T-helper 2 cell treated with Interferon-gamma antibody and Interleukin-4, amounts not matched to agents 100 ng/mL and 5 ng/mL, for 36 hours (primary cell): ENCODE data around the gene ZNF410. TPM values are rescaled to one million over a fixed set of nuclear protein-coding genes. Genes with fewer than 3 reads are reported as not detected.
"Not testable (repeated sequence)": the region's sequence is repeated elsewhere in the genome, so short reads cannot be mapped to it uniquely, and the experiment has no call there.

Experiments
- intact Hi-C: fragments of 100-400 bp; cut with micrococcal nuclease; formaldehyde crosslinking; loops from one replicate; pipeline ENCODE4 v1.15.1; 2023
- total RNA-seq: library from RNA; stranded (reverse); gene quantifications from 2 replicates; pipeline ENCODE4 v1.2.3, GENCODE V29; 2022

Gene ZNF410
- total RNA-seq, 1 donor from 2014 or later = 57.1 TPM

DNA sequence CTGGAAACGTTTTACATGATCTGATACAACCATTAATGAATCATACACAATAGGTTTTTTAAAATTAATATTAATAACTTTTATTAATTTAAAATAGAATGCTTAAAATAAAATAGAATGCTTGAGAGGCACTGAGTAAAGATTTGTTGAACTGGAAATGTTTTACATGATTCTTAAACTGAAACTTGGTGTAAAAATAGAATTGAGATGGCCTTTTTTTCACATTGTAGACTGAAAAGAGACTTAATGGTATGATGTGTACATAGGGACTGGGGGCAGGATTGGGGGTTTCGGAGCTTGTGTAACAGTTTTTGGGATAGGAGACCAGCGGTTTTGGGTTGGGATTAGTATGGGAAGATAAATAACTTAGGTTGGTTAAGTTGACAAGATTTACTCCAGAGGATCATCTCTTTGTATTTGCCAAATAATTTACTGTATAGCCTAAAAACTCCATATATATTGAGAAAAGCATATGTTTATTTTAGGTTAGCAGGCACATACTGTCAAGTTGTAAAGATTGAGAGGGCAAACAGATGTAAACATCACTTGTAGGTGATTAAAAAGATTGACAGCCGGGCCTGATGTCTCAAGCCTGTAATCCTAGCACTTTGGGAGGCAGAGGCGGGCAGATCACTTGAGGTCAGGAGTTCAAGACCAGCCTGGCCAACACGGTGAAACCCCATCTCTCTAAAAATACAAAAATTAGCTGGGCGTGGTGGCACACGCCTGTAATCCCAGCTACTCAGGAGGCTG is 2.0 kb upstream of the ZNF410 start:
- intact Hi-C loops = loop anchor here (5.0 kb wide), 3 partner anchors 68 to 747 kb away; partner anchors contain the start of genes COQ6, FAM161B, NUMB and PSEN1

- intact Hi-C loops = loop anchor here (2.0 to 5.0 kb wide), 5 partner anchors 65 to 750 kb away; partner anchors contain the start of genes BBOF1, COQ6, ENTPD5 and FAM161B
These were observed 608 bp downstream of the ZNF410 start for GRCh38 chr14:73887318-73887616.

GRCh38 chr14:73887694-73888459 is 1.2 kb downstream of the ZNF410 start:
- intact Hi-C loops = loop anchor here (2.0 to 5.0 kb wide), 5 partner anchors 64 to 751 kb away; partner anchors contain the start of genes BBOF1, COQ6, ENTPD5 and FAM161B

- intact Hi-C loops = loop anchor here (5.0 kb wide), 3 partner anchors 64 to 751 kb away; partner anchors contain the start of genes COQ6, FAM161B, NUMB and PSEN1
These were observed 1.7 kb downstream of the ZNF410 start for GRCh38 chr14:73888460-73888725.

DNA sequence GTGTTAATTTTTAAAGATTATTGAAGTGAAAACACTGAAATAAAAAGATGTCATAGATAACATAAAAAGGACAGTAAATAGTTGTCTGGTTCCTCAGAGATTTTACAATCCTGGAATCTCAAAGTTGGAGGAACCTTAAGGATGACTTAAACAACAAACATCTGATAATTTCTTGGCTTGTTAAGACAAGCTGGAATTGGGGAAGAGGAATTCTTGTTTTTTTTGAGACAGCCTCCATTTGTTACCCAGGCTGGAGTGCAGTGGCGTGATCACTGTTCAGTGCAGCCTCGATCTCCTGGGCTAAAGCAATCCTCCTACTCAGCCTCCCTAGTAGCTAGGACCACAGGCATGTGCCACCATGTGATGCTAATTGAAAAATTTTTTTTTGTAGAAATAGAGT is 2.3 kb downstream of the ZNF410 start:
- intact Hi-C loops = loop anchor here (5.0 kb wide), 3 partner anchors 63 to 752 kb away; partner anchors contain the start of genes COQ6, FAM161B, NUMB and PSEN1

GRCh38 chr14:73889376-73889775 is 2.7 kb downstream of the ZNF410 start:
- intact Hi-C loops = loop anchor here (5.0 kb wide), 3 partner anchors 63 to 752 kb away; partner anchors contain the start of genes COQ6, FAM161B, NUMB and PSEN1

- intact Hi-C loops = not testable (repeated sequence)
These were observed 7.6 kb downstream of the ZNF410 start for GRCh38 chr14:73894180-73894687.

DNA sequence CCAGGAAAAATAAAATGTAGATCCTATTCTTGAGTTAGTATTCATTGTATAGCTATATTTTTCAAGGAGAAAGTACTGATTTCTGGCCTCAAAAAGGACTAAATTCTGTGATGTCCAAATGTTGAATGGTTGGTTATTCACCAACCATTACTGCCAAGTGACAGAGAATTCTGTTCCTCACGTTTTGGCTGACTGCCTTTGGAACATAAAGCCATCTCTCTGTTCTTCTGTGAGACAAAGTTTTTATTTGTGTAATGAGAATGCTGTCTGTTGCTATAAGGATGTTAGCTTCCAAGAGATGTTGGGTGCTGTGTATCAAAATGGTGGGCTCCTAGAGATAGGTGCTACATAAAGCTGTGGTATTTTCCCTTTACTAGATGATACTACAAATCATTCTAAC is 9.3 kb downstream of the ZNF410 start:
- intact Hi-C loops = no loop called here

GRCh38 chr14:73896521-73896920 is 9.9 kb downstream of the ZNF410 start:
- intact Hi-C loops = no loop called here

GRCh38 chr14:73903028-73903427 is 16.4 kb downstream of the ZNF410 start:
- intact Hi-C loops = no loop called here

DNA sequence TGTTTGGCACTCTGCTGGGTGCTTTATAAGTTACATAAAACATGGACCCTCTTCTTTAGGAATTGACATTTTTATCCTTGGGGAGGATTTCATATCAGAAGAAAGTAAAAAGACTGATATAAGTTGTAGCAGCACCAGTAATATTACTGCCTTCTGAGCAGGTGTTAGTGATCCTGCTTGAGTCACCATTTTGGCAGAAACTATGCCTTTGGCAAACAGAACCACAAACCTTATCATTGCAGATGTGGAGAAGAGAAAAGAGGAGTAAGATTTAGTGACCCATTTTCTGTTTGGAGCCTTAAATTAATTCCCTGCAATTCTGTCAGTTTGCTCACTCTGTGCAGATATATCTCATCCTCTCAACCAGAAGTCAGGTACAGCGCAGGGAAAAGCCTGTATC is 23.0 kb downstream of the ZNF410 start:
- intact Hi-C loops = no loop called here

DNA sequence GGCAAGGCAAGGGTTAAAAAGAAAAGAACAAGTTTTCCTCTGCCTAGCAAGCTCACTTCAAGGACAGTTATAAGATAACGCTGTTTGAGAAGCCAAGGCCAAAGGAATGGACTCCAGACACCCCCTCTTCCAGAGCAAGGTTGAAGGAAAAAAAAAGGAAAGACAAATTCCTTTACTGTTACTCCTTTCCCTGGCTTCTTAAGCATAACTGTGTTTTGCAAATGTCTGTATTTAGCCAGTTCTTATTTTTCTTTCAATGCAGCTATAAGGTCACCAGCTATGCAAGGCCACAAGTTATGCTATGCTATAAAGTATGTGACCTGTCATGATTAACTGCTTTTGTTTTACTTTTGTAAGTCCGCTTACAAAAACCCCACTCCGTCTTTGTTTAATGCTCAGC is 26.6 kb downstream of the ZNF410 start:
- intact Hi-C loops = no loop called here

DNA sequence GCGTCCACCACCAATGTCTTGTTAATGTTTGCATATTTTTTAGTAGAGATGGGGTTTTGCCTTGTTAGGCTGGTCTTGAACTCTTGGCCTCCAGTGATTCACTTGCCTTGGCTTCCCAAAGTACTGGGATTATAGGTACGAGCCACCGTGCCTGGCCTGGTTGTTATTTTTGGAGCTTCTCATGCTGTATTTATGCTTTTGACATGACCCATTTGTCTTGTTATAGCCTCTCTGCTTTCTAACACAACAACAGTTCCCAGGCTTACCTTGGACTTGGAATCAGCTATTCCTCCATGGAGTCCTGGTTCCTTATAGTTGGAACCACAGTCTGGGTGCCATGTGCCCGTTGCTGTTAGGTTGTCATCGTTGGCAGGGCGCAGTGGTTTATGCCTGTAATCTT is 29.7 kb downstream of the ZNF410 start:
- intact Hi-C loops = no loop called here

- intact Hi-C loops = not testable (repeated sequence)
These were observed 32.8 kb downstream of the ZNF410 start for GRCh38 chr14:73919457-73919856.

DNA sequence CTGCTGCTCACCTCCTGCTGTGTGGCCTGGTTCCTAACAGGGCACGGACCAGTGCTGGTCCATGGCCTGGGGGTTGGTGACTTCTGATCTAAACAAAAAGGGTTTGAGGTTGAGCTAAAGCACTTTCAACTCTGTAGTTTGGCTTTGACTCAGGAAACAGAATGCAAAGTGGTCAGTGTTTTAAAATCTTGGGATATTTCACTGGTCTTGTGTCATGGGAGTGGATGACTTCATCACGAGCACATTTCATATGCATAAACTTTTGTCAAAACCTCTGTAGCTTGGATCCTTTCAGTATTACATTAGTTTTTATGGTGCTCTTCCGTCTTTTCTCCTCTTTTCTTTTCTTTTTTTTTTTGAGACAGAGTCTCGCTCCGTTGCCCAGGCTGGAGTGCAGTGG is 37.7 kb downstream of the ZNF410 start:
- intact Hi-C loops = no loop called here

GRCh38 chr14:73935666-73936065 is 49.0 kb downstream of the ZNF410 start:
- intact Hi-C loops = no loop called here

DNA sequence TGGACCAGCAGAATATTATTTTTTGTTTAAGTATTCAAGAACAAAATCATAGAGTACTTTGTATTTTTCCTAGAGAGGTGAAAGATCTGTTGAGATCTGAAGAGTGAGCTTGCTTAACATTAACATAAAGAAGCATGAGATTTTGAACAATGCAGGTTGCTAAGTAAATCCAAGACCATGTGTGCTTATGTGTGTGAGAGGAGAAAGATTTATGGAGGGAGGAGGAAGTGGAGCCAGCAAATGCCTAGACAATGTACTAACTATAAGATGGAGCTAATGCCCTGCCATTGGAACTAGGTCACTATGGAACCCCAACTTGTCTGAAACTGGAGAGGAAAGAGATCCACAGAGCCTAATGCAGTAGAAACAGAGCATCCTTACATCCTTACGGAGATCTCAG is 49.9 kb downstream of the ZNF410 start:
- intact Hi-C loops = no loop called here

- intact Hi-C loops = no loop called here
These were observed 50.4 kb downstream of the ZNF410 start for GRCh38 chr14:73937012-73937411.

DNA sequence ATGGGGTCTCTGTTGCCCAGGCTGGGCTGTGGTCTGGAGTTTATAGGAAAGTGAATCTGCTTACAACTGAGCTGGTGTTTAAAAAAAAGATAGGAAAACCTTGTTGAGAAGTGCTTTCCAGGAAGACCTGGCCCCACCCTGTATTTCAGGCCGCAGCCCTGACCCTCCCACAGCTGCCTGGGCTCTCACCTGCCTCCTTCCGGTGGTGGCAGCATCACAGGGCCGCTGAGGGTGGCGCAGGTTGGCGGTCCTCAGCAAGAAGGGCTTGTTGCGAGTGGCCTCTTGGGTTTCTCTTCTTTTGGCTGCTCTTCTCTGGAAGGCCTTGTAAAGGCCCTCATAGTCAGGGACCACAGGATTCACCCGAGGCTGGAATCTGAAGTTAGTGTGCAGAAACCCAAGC is 55.5 kb downstream of the ZNF410 start:
- intact Hi-C loops = no loop called here

DNA sequence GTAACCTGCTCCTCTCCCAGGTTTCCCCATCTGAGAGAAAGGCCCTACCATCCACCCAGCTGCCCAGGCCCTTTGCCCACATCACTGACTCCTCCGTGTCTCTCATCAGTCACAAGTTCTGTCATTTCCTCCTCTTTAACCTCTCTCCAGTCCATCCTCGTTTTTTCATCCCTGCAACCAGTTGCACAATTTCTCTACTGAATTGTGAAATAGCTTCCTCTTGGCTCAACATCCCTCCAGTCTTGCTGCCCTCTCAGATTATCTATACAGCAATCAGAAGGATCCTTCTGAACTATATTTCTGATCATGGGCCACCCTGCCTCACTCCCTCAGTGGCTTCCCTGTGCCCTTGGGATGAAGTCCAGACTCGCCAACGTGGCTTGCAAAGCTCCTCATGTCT is 56.4 kb downstream of the ZNF410 start:
- intact Hi-C loops = no loop called here

- intact Hi-C loops = no loop called here
These were observed 57.9 kb downstream of the ZNF410 start for GRCh38 chr14:73944432-73945158.
